Sigmoid colon (tissue), 7 donors: ENCODE results near the gene REEP3. TPM values are rescaled to one million over a fixed set of nuclear protein-coding genes. Genes with fewer than 3 reads are reported as not detected.

ENCODE experiments used
- DNase-seq: peaks from one replicate; pipeline ENCODE4 v3.0.0-alpha.2; 2019
- H3K27ac ChIP-seq, 4 donors: fragments of 200-600 bp; sonication (generic); one replicate each; pipeline ENCODE4 v1.5.1; 2016 to 2019; ENCODE audit warnings: mild to moderate bottlenecking in 1 of 4
- H3K27me3 ChIP-seq, 3 donors: fragments of 200-600 bp; sonication (generic); one replicate each; pipeline ENCODE4 v1.5.1; 2019; ENCODE audit warnings: mild to moderate bottlenecking in 1 of 3
- H3K36me3 ChIP-seq, 4 donors: fragments of 200-600 bp; sonication (generic); one replicate each; pipeline ENCODE4 v1.5.1; 2016 to 2019
- H3K4me1 ChIP-seq, 4 donors: fragments of 200-600 bp; sonication (generic); one replicate each; pipeline ENCODE4 v1.5.1; 2017 to 2019
- H3K4me3 ChIP-seq, 4 donors: fragments of 200-600 bp; sonication (generic); one replicate each; pipeline ENCODE4 v1.5.1; 2017 to 2019; ENCODE audit warnings: mild to moderate bottlenecking in 2 of 4, moderate library complexity in 1 of 4
- H3K9me3 ChIP-seq, 4 donors: fragments of 200-600 bp in 3 of 4; sonication (generic) in 3 of 4; one replicate each; pipeline versions ENCODE4 v1.5.1 to v1.6.1; 2013 to 2019
- CTCF ChIP-seq, 4 experiments: fragments of 450-650 bp in 3 of 4; fragments of 200-600 bp in 1 of 4; IDR thresholded peaks; one replicate each; pipeline ENCODE4 v1.5.1; 2016 to 2019; ENCODE audit warnings: antibody characterized with exemption in 4 of 4, mild to moderate bottlenecking in 3 of 4, moderate library complexity in 2 of 4
- EP300 ChIP-seq, 4 donors: sonication (generic); formaldehyde crosslinking; IDR thresholded peaks; one replicate each; pipeline ENCODE4 v1.6.1; 2017; ENCODE audit warnings: antibody characterized with exemption in 4 of 4
- POLR2A ChIP-seq, 2 donors: fragments of 450-650 bp; IDR thresholded peaks; one replicate each; pipeline ENCODE4 v1.6.1; 2016; ENCODE audit warnings: antibody characterized with exemption in 2 of 2, mild to moderate bottlenecking in 2 of 2, moderate library complexity in 2 of 2
- POLR2AphosphoS5 ChIP-seq, 4 donors: sonication (generic); formaldehyde crosslinking; IDR thresholded peaks; one replicate each; pipeline ENCODE4 v1.6.1; 2017; ENCODE audit warnings: antibody characterized with exemption in 4 of 4
- WGBS, 2 donors: extraction: QIAGEN DNeasy Blood & Tissue Kit; methylation state at CpG; one replicate each; pipeline ENCODE4 v1.1.7; 2013; 5-methylcytosine and 5-hydroxymethylcytosine counted together
- intact Hi-C: fragments of 100-400 bp; cut with DNase I; formaldehyde crosslinking; loops from one replicate; pipeline ENCODE4 v1.15.1; 2023
- polyA plus RNA-seq, 3 donors: library from polyadenylated mRNA; stranded (reverse); fragments of 200-250 nt; gene quantifications; one replicate each; pipeline ENCODE4 v1.2.3, GENCODE V29; 2013
- total RNA-seq, 4 donors: library from RNA; depleted of rRNA; stranded (reverse); fragments of >200 nt; gene quantifications; one replicate each; pipeline ENCODE4 v1.1.0, GENCODE V29; 2016
- donor health status: healthy with polysubstance abuse.
- donor health status: Bipolar disorder and iron deficiency.
- donor health status: healthy.

Gene REEP3
- total and polyA plus RNA-seq, 7 donors, result 8.6 to 116 (median 69.2) TPM

GRCh38 chr10:63642808-63643207 lies 121.6 kb downstream of the REEP3 start:
- H3K27me3 ChIP-seq, result no peaks in the 10 kb centered on the region
- intact Hi-C loops, result no loop called here
- no peak overlapping the region for H3K4me3 ChIP-seq
- H3K9me3 ChIP-seq, result no peaks in the 10 kb centered on the region
- no peak overlapping the region for H3K27ac ChIP-seq
- no peak for DNase-seq
- no peaks in the 10 kb centered on the region for H3K36me3 ChIP-seq
- H3K4me1 ChIP-seq, result no peaks in the 10 kb centered on the region
- WGBS, 2 donors, result 87 to 91% methylated on average over 5 of the region's 5 CpGs
- TF ChIP-seq POLR2A (IDR thresholded peaks at IDR 0.05), result no peak
- no peak for TF ChIP-seq EP300 (IDR thresholded peaks at IDR 0.05)
- no peak for TF ChIP-seq CTCF (IDR thresholded peaks at IDR 0.05)
- no peak for TF ChIP-seq POLR2AphosphoS5 (IDR thresholded peaks at IDR 0.05)

DNA sequence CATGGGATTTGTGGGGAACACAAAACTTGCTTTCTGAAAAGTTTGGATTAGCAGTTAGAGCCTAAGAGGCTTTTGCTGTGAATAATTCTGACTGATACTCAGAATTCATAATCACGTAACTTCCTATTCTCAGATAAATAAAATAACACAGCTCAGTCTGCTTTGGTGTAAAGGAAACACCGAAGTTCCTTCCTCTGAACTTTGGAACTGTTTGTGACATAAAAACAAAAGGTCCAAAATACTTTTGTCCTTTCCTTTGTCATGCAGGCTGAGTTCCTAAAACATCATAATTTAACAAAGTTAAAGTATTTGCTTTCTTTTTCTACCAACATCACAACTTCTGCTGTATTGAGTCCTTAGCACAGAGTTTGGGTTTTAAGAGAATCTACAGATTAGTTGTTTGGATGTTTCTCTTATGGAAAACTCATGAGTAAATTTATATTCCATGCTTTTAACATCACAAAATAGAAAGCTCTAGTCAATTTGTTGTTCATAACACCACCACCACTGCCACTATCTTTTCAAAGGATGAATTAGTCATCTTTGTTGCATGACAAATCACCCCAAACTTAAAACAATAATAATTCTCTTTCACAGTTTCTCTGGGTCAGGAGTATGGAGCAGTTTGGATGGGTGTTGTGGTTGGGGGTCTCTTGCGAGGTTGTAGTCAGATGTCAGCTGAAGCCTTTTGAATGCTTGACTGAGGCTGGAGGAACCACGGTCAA lies 123.4 kb downstream of the REEP3 start:
- TF ChIP-seq POLR2A (IDR thresholded peaks at IDR 0.05), result no peak
- TF ChIP-seq POLR2AphosphoS5 (IDR thresholded peaks at IDR 0.05), result peak in 1 of 4 donors; percentile 5
- Histone ChIP-seq H3K9me3 (no peaks in the 10 kb centered on the region), H3K36me3 (no peaks in the 10 kb centered on the region), H3K27me3 (no peaks in the 10 kb centered on the region), H3K27ac (peak overlapping the region in 3 of 4 donors; percentile 10 to 50 (median 31)), H3K4me1 (no peaks in the 10 kb centered on the region), H3K4me3 (no peak overlapping the region)
- DNase-seq, result no peak
- intact Hi-C loops, result no loop called here
- 53 to 56% methylated on average over 4 of the region's 4 CpGs for WGBS, 2 donors

DNA sequence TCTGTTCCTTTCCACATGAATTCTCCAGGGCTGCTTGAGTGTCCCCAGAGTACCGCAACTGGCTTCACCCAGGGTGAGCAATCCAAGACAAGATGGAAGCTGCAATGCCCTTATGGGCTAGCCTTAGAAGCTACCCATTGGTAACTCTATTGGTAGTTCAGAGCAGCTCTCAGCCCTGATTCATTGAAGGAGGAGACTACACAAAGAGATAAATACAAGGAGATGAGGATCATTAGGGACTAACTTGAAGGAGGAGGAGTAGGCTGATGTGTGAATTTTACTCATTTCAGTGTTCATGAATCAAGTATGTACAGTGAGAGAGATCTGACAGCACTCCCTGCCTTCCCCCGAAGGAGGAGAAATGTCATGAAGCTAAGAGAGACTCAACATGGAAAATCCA lies 124.0 kb downstream of the REEP3 start:
- Histone ChIP-seq H3K9me3 (no peaks in the 10 kb centered on the region), H3K36me3 (no peaks in the 10 kb centered on the region), H3K4me3 (no peak overlapping the region), H3K27me3 (no peaks in the 10 kb centered on the region), H3K27ac (peak overlapping the region in 3 of 4 donors; percentile 10 to 50 (median 31)), H3K4me1 (no peaks in the 10 kb centered on the region)
- intact Hi-C loops, result no loop called here
- WGBS, 2 donors, result 93 to 98% methylated on average over 2 of the region's 2 CpGs
- DNase-seq, result no peak
- no peak for TF ChIP-seq POLR2AphosphoS5 (IDR thresholded peaks at IDR 0.05)
- TF ChIP-seq POLR2A (IDR thresholded peaks at IDR 0.05), result no peak
- no peak for TF ChIP-seq CTCF (IDR thresholded peaks at IDR 0.05)
- TF ChIP-seq EP300 (IDR thresholded peaks at IDR 0.05), result no peak

GRCh38 chr10:63646491-63646890 lies 125.3 kb downstream of the REEP3 start:
- TF ChIP-seq EP300 (IDR thresholded peaks at IDR 0.05) (no peak), CTCF (IDR thresholded peaks at IDR 0.05) (no peak), POLR2A (IDR thresholded peaks at IDR 0.05) (no peak), POLR2AphosphoS5 (IDR thresholded peaks at IDR 0.05) (no peak)
- Histone ChIP-seq H3K27me3 (no peaks in the 10 kb centered on the region), H3K4me1 (no peaks in the 10 kb centered on the region), H3K9me3 (no peaks in the 10 kb centered on the region), H3K27ac (no peak overlapping the region), H3K36me3 (no peaks in the 10 kb centered on the region), H3K4me3 (no peak overlapping the region)
- intact Hi-C loops, result no loop called here
- DNase-seq, result no peak
- 85 to 93% methylated on average over 2 of the region's 2 CpGs for WGBS, 2 donors

GRCh38 chr10:63651864-63652263 lies 130.7 kb downstream of the REEP3 start:
- no peak for TF ChIP-seq POLR2A (IDR thresholded peaks at IDR 0.05)
- TF ChIP-seq EP300 (IDR thresholded peaks at IDR 0.05), result no peak
- no peak for TF ChIP-seq POLR2AphosphoS5 (IDR thresholded peaks at IDR 0.05)
- TF ChIP-seq CTCF (IDR thresholded peaks at IDR 0.05), result no peak
- no peak overlapping the region for H3K27ac ChIP-seq

More at GRCh38 chr10:63651864-63652263, 130.7 kb downstream of the REEP3 start:
- no peaks in the 10 kb centered on the region for H3K27me3 ChIP-seq
- no peaks in the 10 kb centered on the region for H3K4me1 ChIP-seq
- DNase-seq, result no peak
- H3K4me3 ChIP-seq, result no peak overlapping the region
- intact Hi-C loops, result no loop called here
- no peaks in the 10 kb centered on the region for H3K36me3 ChIP-seq
- H3K9me3 ChIP-seq, result no peaks in the 10 kb centered on the region
- 71 to 78% methylated on average over 5 of the region's 5 CpGs for WGBS, 2 donors
